SK-N-SH treated with all-trans-retinoic acid at 6 μM for 48 hours (cell line): ENCODE results near the gene DLG2.

ENCODE experiments used
- CSDC2 ChIP-seq: fragments of 250-450 bp; sonication (Bioruptor Pico); IDR thresholded peaks from 2 replicates; pipeline ENCODE4 v1.5.0; 2020; ENCODE audit warnings: mild to moderate bottlenecking, moderate library complexity
- PPARA ChIP-seq: fragments of 250-450 bp; sonication (Bioruptor Pico); IDR thresholded peaks from 2 replicates; pipeline ENCODE4 v1.5.0; 2020; ENCODE audit warnings: mild to moderate bottlenecking, borderline replicate concordance
- RARB ChIP-seq: fragments of 250-450 bp; sonication (Bioruptor Pico); IDR thresholded peaks from 2 replicates; pipeline ENCODE4 v1.8.0; 2021; ENCODE audit warnings: mild to moderate bottlenecking, moderate library complexity
- ZFP3 ChIP-seq: fragments of 250-450 bp; sonication (Bioruptor Pico); IDR thresholded peaks from 2 replicates; pipeline ENCODE4 v1.5.0; 2020; ENCODE audit warnings: mild to moderate bottlenecking, moderate library complexity
- TF ChIP-seq, protein P1 (sequence below): fragments of 250-450 bp; sonication (Bioruptor Pico); IDR thresholded peaks from 2 replicates; pipeline ENCODE4 v1.5.0; 2020; ENCODE audit warnings: mild to moderate bottlenecking, moderate library complexity
- TF ChIP-seq, protein P2 (sequence below): fragments of 250-450 bp; sonication (Bioruptor Pico); IDR thresholded peaks from 2 replicates; pipeline ENCODE4 v1.8.0; 2021; ENCODE audit warnings: low read depth, mild to moderate bottlenecking, moderate library complexity, borderline replicate concordance
- TF ChIP-seq, protein P3 (sequence below): fragments of 250-450 bp; sonication (Bioruptor Pico); IDR thresholded peaks from 2 replicates; pipeline ENCODE4 v1.8.0; 2020; ENCODE audit warnings: mild to moderate bottlenecking, moderate library complexity, borderline replicate concordance

DNA sequence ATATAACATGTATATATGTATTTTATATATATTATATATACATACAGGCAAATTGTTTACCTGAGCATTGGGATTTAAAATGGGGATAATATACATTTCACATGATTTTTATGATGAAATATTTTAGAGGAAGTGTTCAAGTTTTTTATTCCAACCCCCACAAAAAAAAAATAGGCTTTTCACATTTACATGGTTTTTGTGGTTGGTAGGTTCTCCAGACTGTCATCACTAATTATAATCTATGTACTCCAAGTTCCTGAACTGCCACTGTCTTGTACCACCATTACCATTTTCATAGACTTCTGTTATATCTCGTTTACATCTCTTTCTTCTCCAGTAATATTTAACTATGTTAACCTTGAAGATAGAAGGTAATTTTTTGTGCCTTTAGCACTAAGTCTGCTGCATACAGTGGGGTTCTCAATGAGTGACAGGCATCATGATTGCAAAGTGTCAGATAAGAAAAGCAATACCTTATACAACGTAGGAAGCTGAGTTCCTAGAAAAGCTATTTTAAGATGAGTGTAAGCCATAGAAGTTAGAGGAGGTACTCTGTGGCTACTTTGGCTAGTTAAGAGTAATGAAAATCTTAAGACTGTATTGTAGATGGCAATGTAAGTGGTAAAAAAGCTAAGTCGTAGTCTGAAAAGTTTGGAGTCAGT is 25.8 kb upstream of the DLG2 start:
- TF ChIP-seq, protein P1, sequence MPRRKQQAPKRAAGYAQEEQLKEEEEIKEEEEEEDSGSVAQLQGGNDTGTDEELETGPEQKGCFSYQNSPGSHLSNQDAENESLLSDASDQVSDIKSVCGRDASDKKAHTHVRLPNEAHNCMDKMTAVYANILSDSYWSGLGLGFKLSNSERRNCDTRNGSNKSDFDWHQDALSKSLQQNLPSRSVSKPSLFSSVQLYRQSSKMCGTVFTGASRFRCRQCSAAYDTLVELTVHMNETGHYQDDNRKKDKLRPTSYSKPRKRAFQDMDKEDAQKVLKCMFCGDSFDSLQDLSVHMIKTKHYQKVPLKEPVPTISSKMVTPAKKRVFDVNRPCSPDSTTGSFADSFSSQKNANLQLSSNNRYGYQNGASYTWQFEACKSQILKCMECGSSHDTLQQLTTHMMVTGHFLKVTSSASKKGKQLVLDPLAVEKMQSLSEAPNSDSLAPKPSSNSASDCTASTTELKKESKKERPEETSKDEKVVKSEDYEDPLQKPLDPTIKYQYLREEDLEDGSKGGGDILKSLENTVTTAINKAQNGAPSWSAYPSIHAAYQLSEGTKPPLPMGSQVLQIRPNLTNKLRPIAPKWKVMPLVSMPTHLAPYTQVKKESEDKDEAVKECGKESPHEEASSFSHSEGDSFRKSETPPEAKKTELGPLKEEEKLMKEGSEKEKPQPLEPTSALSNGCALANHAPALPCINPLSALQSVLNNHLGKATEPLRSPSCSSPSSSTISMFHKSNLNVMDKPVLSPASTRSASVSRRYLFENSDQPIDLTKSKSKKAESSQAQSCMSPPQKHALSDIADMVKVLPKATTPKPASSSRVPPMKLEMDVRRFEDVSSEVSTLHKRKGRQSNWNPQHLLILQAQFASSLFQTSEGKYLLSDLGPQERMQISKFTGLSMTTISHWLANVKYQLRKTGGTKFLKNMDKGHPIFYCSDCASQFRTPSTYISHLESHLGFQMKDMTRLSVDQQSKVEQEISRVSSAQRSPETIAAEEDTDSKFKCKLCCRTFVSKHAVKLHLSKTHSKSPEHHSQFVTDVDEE (CRISPR knock-in tag), result no peak
- TF ChIP-seq ZFP3 (no peak), PPARA (CRISPR knock-in tag) (no peak), RARB (CRISPR knock-in tag) (no peak), CSDC2 (CRISPR knock-in tag) (no peak)
- TF ChIP-seq, protein P2, sequence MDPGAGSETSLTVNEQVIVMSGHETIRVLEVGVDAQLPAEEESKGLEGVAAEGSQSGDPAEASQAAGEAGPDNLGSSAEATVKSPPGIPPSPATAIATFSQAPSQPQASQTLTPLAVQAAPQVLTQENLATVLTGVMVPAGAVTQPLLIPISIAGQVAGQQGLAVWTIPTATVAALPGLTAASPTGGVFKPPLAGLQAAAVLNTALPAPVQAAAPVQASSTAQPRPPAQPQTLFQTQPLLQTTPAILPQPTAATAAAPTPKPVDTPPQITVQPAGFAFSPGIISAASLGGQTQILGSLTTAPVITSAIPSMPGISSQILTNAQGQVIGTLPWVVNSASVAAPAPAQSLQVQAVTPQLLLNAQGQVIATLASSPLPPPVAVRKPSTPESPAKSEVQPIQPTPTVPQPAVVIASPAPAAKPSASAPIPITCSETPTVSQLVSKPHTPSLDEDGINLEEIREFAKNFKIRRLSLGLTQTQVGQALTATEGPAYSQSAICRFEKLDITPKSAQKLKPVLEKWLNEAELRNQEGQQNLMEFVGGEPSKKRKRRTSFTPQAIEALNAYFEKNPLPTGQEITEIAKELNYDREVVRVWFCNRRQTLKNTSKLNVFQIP, result no peak
- TF ChIP-seq, protein P3, sequence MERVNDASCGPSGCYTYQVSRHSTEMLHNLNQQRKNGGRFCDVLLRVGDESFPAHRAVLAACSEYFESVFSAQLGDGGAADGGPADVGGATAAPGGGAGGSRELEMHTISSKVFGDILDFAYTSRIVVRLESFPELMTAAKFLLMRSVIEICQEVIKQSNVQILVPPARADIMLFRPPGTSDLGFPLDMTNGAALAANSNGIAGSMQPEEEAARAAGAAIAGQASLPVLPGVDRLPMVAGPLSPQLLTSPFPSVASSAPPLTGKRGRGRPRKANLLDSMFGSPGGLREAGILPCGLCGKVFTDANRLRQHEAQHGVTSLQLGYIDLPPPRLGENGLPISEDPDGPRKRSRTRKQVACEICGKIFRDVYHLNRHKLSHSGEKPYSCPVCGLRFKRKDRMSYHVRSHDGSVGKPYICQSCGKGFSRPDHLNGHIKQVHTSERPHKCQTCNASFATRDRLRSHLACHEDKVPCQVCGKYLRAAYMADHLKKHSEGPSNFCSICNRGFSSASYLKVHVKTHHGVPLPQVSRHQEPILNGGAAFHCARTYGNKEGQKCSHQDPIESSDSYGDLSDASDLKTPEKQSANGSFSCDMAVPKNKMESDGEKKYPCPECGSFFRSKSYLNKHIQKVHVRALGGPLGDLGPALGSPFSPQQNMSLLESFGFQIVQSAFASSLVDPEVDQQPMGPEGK (CRISPR knock-in tag), result no peak
